ENCODE results near the gene BTBD9. TPM values are rescaled to one million over a fixed set of nuclear protein-coding genes. Genes with fewer than 3 reads are reported as not detected.

BTBD9 gene
- total and polyA plus RNA-seq, 2 donors (not counting 3 experiments of a cell fraction or from before 2014, with no cell fraction given), result 4.9 to 15.0 TPM

- DNase-seq (ENCODE audit: low read depth, low spot score) (no peak), FAIRE-seq (no peak)
- Histone ChIP-seq H4K20me1 (replicated peaks; ENCODE audit: control insufficient read depth, extremely low read depth, insufficient read depth, low read length) (no peaks in the 10 kb centered on the region), H3K9me3 (replicated peaks; ENCODE audit: control insufficient read depth, insufficient read depth, low read length) (no peaks in the 10 kb centered on the region), H3K4me2 (ENCODE audit: insufficient read depth, low read length) (no peak overlapping the region), H3K9me1 (replicated peaks; ENCODE audit: control insufficient read depth, extremely low read depth, insufficient read depth, low read length) (no peaks in the 10 kb centered on the region), H3K36me3 (ENCODE audit: control insufficient read depth in 2 of 2, extremely low read depth in 1 of 2, insufficient read depth in 2 of 2, low read length in 2 of 2) (no peaks in the 10 kb centered on the region), H2AFZ (ENCODE audit: low read depth, low read length) (no peak overlapping the region), H3K79me2 (ENCODE audit: control insufficient read depth, insufficient read depth, low read length) (no peaks in the 10 kb centered on the region), H3K4me3 (replicated peaks in 1 of 3; ENCODE audit: insufficient read depth in 1 of 3, low read depth in 1 of 3, low read length in 3 of 3) (no peak overlapping the region), H3K27ac (ENCODE audit: insufficient read depth, low read depth, low read length) (no peak overlapping the region), H3K9ac (replicated peaks; ENCODE audit: extremely low read depth, insufficient read depth, low read length) (no peak overlapping the region), H3K4me1 (ENCODE audit: control insufficient read depth, extremely low read depth, insufficient read depth, low read length) (peaks cover 15% of the 10 kb centered on the region), H3K27me3 (ENCODE audit: control insufficient read depth in 2 of 2, insufficient read depth in 2 of 2, low read length in 2 of 2) (no peaks in the 10 kb centered on the region)
- BruUV-seq (replicated peaks), result no TSS peak
- POLR2A ChIA-PET, result no interaction called here
- TF ChIP-seq GATA2 (IDR thresholded peaks at IDR 0.05; ENCODE audit: insufficient read depth, insufficient read length, low read depth, low read length) (no peak), MAX (IDR thresholded peaks at IDR 0.05; ENCODE audit: insufficient read depth, insufficient read length) (no peak), POLR2A (IDR thresholded peaks at IDR 0.05; ENCODE audit: low read depth, low read length) (no peak), POLR2AphosphoS5 (IDR thresholded peaks at IDR 0.05; ENCODE audit: insufficient read depth, low read depth, low read length) (no peak), FOS (IDR thresholded peaks at IDR 0.05; ENCODE audit: borderline replicate concordance, insufficient read depth, low read length) (no peak), CTCF (IDR thresholded peaks at IDR 0.05; ENCODE audit: extremely low read depth in 1 of 2, insufficient read depth in 1 of 2, low read depth in 1 of 2, low read length in 2 of 2) (no peak), JUN (IDR thresholded peaks at IDR 0.05; ENCODE audit: borderline replicate concordance, insufficient read depth, insufficient read length, low read depth) (no peak), MYC (IDR thresholded peaks at IDR 0.05; ENCODE audit: low read depth, low read length) (no peak), EZH2 (IDR thresholded peaks at IDR 0.05; ENCODE audit: borderline replicate concordance, low read depth, low read length, severe bottlenecking) (no peak)
- CTCF ChIA-PET, result no interaction called here
- intact Hi-C loops (cut with micrococcal nuclease) (no loop called here), dilution Hi-C loops (cut with MboI; ENCODE audit: extremely low pct_ligation_motif_present, low sequenced_read_pairs) (no loop called here)
Observed at GRCh38 chr6:38528196-38528965, 111.3 kb downstream of the BTBD9 start.

Measured in endothelial cell of umbilical vein (primary cell).